H1 (cell line): ENCODE data around the gene CAPN11. TPM values are rescaled to one million over a fixed set of nuclear protein-coding genes. Genes with fewer than 3 reads are reported as not detected.

Experiments
- MAFK ChIP-seq: IDR thresholded peaks from 2 replicates; pipeline ENCODE4 v1.6.1; 2012; ENCODE audit warnings: low read depth, mild to moderate bottlenecking, improper control_type of control experiment, low read length
- RFX5 ChIP-seq: IDR thresholded peaks from 2 replicates; pipeline ENCODE4 v1.6.1; 2011; ENCODE audit warnings: low read depth, low read length, improper control_type of control experiment, borderline replicate concordance
- SRF ChIP-seq: IDR thresholded peaks from 2 replicates; pipeline ENCODE4 v1.6.1; 2011; ENCODE audit warnings: mild to moderate bottlenecking, low read depth, low read length, moderate library complexity
- TCF12 ChIP-seq: IDR thresholded peaks from 2 replicates; pipeline ENCODE4 v1.6.1; 2011; ENCODE audit warnings: low read depth, mild to moderate bottlenecking, low read length
- polyA plus RNA-seq, 7 experiments: library from polyadenylated mRNA; depleted of rRNA in 3 of 7; stranded (reverse) in 5 of 7; unstranded in 2 of 7; fragments of >200 nt in 5 of 7; fragments of 200-250 nt in 2 of 7; gene quantifications; 1 replicate in 5 of 7; 2 replicates in 1 of 7; 4 replicates in 1 of 7; pipeline versions ENCODE4 v1.2.1 to v1.2.3, GENCODE V29; 2011 to 2013; ENCODE audit warnings: missing spikeins in 2 of 7, mixed read lengths in 2 of 7
- total RNA-seq: library from RNA; stranded (reverse); fragmentation: NEBNext Ultra II Directional; extraction: Animal tissue kit (Norgen Biotek cat#: 25700); gene quantifications from 2 replicates; pipeline ENCODE4 v1.2.1, GENCODE V29; 2021
- TF ChIP-seq, protein P1 (sequence below): IDR thresholded peaks from 2 replicates; pipeline ENCODE4 v1.6.1; 2011; ENCODE audit warnings: low read depth, mild to moderate bottlenecking, low read length; ENCODE audit not compliant: insufficient read depth

The CAPN11 gene
- total and polyA plus RNA-seq, 2 of the 8 experiments (the other 6 are each of a cell fraction or from before 2014, with no cell fraction given): 0.95 to 0.97 TPM

DNA sequence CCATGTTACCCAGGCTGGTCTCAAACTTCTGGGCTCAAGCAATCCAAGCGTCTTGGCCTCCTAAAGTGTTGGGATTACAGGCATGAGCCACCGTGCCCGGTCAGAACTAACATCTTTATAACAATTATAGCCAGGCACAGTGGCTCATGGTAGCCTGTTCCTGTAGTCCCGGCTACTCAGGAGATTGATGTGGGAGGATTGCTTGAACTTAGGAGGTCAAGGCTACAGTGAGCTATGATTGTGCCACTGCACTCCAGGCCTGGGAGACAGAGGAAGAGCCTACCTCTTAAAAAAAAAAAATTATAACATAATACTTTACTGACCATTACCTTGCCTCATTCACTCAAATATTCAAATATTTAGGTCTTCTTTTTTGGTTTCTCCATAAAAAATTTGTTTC, 41.3 kb downstream of the CAPN11 start (continued):
- TF ChIP-seq, protein P1, sequence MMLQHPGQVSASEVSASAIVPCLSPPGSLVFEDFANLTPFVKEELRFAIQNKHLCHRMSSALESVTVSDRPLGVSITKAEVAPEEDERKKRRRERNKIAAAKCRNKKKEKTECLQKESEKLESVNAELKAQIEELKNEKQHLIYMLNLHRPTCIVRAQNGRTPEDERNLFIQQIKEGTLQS: no peak
- no peak for TF ChIP-seq RFX5
- TF ChIP-seq MAFK: no peak
- TF ChIP-seq SRF: no peak
- no peak for TF ChIP-seq TCF12
